ENCODE data around the gene MYBPC3.

The MYBPC3 gene

DNA sequence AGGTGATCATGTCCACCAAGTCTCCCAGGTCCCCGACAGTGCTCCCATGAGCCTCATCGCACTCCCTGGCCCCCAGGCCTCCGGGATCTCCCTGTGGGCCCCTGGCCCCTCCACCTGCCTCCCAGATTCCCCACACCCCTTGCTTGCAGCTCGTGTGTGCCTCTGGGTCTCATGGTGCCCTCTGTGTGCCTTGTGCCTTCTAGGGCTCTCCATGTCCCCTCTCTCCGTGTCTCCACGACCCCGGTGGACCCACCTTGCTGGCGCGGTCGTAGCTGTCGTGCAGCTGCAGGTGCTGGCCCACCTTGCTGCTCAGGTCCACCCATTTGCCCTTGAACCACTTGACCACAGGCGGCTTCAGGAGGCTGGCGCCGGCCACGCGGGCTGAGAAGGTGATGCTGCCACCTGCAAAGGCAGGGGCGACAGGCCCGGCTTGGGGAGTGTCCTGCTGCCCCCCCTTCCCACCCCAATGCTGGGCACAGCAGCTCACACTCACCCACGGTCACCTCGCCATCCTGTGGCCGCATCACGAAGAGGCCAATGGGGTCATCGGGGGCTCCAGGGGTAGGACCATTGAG lies 2.9 kb downstream of the MYBPC3 start:
- no peak for DNase-seq (ENCODE audit: low read depth)
- no peak overlapping the region for H3K4me3 ChIP-seq (ENCODE audit: low read depth, low read length)
- TF ChIP-seq CTCF (IDR thresholded peaks at IDR 0.05; ENCODE audit: low read depth, low read length) (no peak), POLR2A (IDR thresholded peaks at IDR 0.05; ENCODE audit: extremely low read depth, insufficient read length) (no peak), MYC (IDR thresholded peaks at IDR 0.05; ENCODE audit: low read depth, low read length) (no peak)
- TF ChIP-seq, protein P1, sequence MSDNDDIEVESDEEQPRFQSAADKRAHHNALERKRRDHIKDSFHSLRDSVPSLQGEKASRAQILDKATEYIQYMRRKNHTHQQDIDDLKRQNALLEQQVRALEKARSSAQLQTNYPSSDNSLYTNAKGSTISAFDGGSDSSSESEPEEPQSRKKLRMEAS (IDR thresholded peaks at IDR 0.05; ENCODE audit: low read depth, low read length) = no peak

- TF ChIP-seq, protein P1 (IDR thresholded peaks at IDR 0.05; ENCODE audit: low read depth, low read length) = no peak
- no peak for TF ChIP-seq POLR2A (IDR thresholded peaks at IDR 0.05; ENCODE audit: extremely low read depth, insufficient read length)
- peak; percentile 44 for TF ChIP-seq CTCF (IDR thresholded peaks at IDR 0.05; ENCODE audit: low read depth, low read length)
- TF ChIP-seq MYC (IDR thresholded peaks at IDR 0.05; ENCODE audit: low read depth, low read length) = no peak
- no peak overlapping the region for H3K4me3 ChIP-seq (ENCODE audit: low read depth, low read length)
- peak; percentile 80 for DNase-seq (ENCODE audit: low read depth)
These were observed 3.6 kb downstream of the MYBPC3 start for GRCh38 chr11:47348859-47349258.

DNA sequence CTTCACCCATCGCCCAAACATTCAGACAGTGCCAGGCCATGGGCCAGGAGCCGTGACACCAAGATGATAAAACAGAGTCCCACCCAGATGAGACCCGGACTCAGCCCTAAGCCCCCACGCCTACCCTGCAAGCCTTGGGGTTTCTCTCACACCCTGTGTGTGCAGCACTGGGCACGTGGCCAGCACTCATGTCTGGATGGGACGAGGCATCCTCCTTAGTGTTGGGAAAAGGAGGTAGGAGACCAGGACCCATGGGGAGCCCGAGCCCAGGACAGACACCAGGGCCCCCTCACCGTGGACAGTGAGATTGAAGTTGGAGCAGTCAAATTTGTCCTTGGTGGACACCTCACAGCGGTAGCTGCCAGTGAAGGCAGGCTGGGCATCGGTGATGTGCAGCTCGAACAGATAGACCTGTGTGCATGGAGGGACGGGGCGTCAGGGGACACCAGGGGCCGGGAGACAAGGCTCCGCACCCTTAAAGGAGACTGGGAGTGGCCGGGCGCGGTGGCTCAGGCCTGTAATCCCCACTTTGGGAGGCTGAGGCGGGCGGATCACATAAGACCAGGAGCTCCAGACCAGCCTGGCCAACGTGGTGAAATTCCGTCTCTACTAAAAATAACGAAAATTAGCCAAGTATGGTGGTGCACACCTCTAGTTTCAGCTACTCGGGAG lies 4.2 kb downstream of the MYBPC3 start:
- no peak overlapping the region for H3K4me3 ChIP-seq (ENCODE audit: low read depth, low read length)
- DNase-seq (ENCODE audit: low read depth) = no peak
- TF ChIP-seq POLR2A (IDR thresholded peaks at IDR 0.05; ENCODE audit: extremely low read depth, insufficient read length) (no peak), MYC (IDR thresholded peaks at IDR 0.05; ENCODE audit: low read depth, low read length) (no peak), CTCF (IDR thresholded peaks at IDR 0.05; ENCODE audit: low read depth, low read length) (no peak)
- TF ChIP-seq, protein P1 (IDR thresholded peaks at IDR 0.05; ENCODE audit: low read depth, low read length) = no peak

DNA sequence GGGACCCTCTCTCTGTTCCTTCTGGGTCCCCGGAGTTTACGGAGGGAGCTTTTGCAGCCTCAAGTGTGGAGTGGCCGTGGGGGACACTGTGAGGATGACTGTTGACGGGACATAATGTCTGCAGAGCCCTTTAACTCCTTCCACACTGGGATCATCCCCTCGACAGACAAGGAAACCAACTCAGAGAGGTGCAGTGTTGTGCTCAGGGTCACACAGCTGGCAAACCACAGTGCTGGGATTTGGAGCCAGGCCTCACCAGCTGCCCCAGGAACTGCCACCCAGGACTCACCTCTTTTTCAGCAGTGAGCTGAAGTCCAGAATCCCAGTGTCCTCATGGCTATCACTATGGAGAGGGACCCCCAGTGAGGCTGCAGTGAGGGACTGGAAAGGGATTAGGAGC lies 5.4 kb downstream of the MYBPC3 start:
- TF ChIP-seq, protein P1 (IDR thresholded peaks at IDR 0.05; ENCODE audit: low read depth, low read length) = no peak
- TF ChIP-seq CTCF (IDR thresholded peaks at IDR 0.05; ENCODE audit: low read depth, low read length) (no peak), POLR2A (IDR thresholded peaks at IDR 0.05; ENCODE audit: extremely low read depth, insufficient read length) (no peak), MYC (IDR thresholded peaks at IDR 0.05; ENCODE audit: low read depth, low read length) (no peak)
- H3K4me3 ChIP-seq (ENCODE audit: low read depth, low read length) = no peak overlapping the region
- DNase-seq (ENCODE audit: low read depth) = no peak

- DNase-seq (ENCODE audit: low read depth) = no peak
- TF ChIP-seq CTCF (IDR thresholded peaks at IDR 0.05; ENCODE audit: low read depth, low read length) (no peak), POLR2A (IDR thresholded peaks at IDR 0.05; ENCODE audit: extremely low read depth, insufficient read length) (no peak)
- H3K4me3 ChIP-seq (ENCODE audit: low read depth, low read length) = no peak overlapping the region
These were observed 6.5 kb downstream of the MYBPC3 start for GRCh38 chr11:47345890-47346563.

Measured in NB4 (cell line).